ENCODE results near the gene RAX2. TPM values are rescaled to one million over a fixed set of nuclear protein-coding genes. Genes with fewer than 3 reads are reported as not detected.
A peak's percentile ranks its signal among the peaks of the same experiment; 100 is the strongest.
"Not testable (repeated sequence)": the region's sequence is repeated elsewhere in the genome, so short reads cannot be mapped to it uniquely, and the experiment has no call there.

RAX2 gene
- not detected in 2 replicates for total RNA-seq (2014; rRNA removed; shearing (Covaris generic))

- no peak for DNase-seq (ENCODE audit: low spot score)
Measured at GRCh38 chr19:3771906-3772455, at the start of gene RAX2. Gene RAX2 (minus strand): TSS chr19:3772228. CDS start chr19:3771742, 486 bp downstream.

- no peak for DNase-seq (ENCODE audit: low spot score)
Measured at GRCh38 chr19:3821156-3821555, 49.1 kb upstream of the RAX2 start.

DNA sequence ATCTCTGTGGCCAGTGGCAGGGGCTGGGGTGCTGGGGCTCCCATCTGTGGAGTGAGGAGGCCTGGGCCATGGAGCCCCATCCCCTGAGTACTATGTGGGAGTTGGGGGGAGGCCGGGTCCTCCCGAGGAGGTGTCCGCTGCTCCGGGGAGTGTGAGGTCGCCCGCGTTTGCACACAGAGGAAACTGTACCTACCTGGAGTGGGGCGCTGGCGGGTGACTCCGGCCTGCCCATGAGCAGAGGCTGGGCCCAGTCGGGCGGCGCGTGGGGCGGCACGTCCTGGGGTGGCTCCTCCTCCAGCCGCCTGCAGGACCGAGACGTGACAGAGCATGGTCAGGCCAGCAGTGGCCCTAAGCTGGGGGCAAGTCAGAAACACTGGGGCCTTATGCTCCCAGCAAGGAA is 48.0 kb upstream of the RAX2 start:
- DNase-seq (ENCODE audit: low spot score): no peak

- no peak for DNase-seq (ENCODE audit: low spot score)
Measured at GRCh38 chr19:3818918-3819317, 46.9 kb upstream of the RAX2 start.

- peak; percentile 74 for DNase-seq (ENCODE audit: low spot score)
Measured at GRCh38 chr19:3818466-3818865, 46.4 kb upstream of the RAX2 start.

DNA sequence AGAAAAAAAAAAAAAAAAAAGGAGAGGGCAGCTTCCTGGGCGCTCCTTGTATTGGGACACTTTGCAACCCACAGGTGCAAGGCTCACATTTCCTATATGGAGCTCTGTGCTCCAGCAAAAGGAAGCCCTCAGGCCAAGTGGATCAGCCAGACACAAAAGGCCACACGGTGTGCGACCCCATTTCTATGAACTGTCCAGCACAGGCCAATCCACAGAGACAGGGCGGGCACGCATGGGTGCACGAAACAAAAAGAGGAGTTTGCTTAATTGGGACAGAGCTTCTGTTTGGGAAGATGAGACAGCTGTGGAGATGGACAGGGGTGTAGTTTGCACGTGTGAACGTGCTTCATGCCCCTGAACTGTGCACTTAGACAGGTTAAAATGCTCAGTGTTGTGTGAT is 45.7 kb upstream of the RAX2 start:
- DNase-seq (ENCODE audit: low spot score): no peak

GRCh38 chr19:3816566-3817218 is 44.7 kb upstream of the RAX2 start:
- no peak for DNase-seq (ENCODE audit: low spot score)

DNA sequence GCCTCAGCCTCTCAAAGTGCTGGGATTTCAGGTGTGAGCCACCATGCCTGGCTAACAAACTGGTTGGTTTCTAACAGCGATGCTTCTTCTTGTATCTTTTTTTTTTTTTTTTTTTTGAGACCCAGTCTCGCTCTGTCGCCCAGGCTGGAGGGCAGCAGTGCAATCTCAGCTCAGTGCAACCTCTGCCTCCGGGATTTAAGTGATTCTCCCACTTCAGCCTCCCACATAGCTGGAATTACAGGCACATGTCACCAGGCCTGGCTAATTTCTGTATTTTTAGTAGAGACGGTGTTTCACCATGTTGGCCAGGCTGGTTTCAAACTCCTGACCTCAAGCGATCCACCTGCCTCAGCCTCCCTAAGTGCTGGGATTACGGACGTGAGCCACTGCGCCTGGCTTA is 44.1 kb upstream of the RAX2 start:
- DNase-seq (ENCODE audit: low spot score): not testable (repeated sequence)

GRCh38 chr19:3814648-3815047 is 42.6 kb upstream of the RAX2 start:
- no peak for DNase-seq (ENCODE audit: low spot score)

DNA sequence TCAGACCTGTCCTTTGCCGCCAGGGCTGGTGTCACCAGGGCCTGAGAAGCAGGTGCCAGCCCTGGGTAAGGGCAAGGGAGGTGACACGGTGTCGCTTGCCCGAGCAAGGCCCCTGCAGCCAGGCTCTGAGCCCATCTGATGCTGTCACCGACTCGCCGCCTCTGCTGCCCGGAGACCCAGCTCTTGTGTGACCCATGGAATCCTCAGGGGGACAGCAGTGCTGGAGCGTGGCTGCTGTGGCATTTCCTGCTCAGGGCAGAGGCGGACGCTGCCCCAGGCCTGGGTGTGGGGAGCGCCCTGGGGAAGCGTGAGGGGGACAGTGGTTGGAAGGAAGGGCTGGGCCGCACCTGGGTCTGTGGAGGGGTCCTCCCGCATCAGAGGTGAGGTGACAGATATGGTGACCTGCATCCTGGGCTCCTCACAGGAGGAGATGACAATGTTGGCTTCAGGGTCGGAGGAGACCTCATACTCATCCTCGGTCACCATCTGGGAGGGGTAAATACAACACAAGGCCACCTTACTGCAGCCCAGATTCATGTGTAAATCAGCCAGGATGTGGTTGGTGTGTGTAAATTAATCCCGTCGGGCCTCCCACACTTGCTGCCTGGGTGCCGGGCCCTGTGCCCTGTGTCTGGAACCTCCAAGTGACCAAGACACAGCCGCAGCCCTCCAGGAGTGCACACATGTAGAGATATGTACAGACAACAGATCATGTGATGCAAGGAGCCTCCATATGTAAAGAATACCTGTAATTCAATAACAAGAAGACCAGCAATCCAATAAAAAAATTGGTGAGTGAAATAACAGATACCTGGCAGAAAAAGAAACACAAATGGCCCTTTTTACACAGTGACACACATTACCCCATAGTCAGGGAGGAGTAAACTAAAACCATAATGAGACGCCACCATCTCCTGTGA is 41.7 kb upstream of the RAX2 start:
- no peak for DNase-seq (ENCODE audit: low spot score)

DNA sequence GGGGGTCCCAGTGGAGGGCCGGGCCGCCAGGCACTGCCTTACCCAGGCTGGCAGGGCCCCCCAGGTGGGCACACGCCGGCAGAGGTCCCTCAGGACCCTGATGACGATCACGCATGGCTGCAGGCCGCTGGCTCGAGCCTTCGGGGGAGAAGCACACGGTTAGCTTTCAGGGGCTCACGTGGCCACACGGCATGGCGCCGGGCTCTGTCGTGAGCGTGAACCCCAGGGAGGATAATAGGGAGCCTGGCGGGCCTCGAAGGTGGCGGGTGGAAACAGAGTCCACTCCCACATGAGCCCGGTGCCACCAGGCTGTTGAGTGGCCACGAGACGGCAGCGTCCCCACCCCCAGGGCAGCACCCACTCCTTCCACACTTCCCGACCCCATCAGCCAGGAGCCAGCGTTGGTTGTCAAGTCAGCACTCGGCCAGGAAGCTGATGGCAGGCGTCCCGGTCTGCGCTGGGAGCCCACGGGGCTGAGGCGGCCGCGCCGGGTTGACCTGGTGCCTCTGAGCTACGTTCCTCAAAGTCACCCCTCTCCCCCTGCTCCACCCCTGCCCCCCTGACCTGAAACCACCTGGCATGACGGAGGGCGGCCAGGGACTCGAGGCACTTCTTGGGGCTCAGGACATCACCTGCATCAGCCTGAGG is 38.8 kb upstream of the RAX2 start:
- no peak for DNase-seq (ENCODE audit: low spot score)

DNA sequence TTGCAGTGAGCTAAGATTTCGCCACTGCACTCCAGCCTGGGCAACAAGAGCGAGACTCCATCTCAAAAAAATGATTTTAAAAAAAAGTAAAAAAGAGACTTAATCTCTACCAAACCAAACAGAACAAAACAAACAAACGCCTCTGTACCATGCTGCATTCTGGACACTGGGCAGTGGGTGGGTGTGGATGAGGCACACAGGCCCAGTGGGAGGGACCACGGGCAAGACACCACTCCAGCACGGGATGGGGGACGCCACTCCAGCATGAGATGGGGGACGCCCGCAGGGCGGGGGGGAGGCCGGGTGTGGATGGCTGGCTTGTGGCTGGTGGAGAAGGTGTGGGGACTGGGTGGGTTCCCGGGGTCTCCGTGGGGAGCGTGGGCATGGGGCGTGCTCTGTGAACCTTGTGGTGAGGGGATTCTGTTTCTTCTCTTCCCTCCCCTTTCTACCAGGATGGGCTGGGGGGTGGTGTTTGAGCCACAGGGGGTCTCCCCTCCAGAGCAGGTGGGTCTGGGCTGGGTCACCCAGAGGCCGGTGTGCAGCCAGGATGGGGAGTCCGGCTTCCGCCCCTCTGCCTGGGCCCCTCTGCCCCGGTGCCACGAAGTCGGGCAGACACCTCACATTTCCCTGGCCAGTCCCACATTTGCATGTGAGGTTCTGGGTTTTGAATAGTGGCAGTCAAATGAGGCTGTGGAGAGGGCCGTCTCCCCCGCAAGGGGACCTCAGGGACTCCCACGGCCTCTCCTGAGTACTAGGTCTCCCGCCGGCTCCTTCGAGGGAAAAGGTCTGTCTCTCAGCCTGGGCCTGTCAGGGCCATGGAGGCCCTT is 38.1 kb upstream of the RAX2 start:
- DNase-seq (ENCODE audit: low spot score): no peak

DNA sequence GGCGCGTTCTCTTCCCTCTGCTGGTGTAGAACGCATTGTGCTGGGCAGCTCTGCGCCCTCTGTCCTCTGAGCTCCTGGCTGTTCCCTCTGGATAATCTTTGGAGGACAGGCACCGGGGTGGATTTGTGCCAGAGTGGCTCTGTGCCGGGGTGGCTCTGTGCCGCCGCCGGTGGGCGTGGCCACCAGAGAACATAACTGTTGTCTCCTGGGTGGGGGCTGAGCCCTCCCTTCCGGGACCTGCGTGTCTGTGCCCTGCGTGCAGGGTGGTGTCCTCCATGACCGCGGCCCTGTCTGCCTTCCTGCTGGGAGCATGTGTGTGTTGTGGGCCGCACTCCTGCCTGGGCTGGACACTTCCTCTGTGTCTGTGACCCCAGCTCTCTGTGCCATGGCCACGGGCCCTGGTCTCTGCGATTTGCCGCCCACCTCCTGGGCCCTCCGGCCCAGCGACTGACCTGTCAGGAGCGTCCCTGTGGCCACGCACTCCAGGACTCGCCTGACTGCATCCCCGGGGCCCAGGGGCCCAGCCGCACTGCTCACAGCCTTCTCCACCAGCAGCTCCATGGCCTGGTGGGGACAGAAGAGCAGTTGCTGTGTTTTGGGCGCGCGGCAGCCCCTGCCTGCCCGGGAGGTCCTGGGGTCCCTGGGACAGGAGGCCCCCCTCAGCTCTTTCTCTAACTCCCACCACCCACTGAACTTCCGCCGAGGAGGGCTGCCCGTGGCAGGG is 36.6 kb upstream of the RAX2 start:
- DNase-seq (ENCODE audit: low spot score): no peak

DNA sequence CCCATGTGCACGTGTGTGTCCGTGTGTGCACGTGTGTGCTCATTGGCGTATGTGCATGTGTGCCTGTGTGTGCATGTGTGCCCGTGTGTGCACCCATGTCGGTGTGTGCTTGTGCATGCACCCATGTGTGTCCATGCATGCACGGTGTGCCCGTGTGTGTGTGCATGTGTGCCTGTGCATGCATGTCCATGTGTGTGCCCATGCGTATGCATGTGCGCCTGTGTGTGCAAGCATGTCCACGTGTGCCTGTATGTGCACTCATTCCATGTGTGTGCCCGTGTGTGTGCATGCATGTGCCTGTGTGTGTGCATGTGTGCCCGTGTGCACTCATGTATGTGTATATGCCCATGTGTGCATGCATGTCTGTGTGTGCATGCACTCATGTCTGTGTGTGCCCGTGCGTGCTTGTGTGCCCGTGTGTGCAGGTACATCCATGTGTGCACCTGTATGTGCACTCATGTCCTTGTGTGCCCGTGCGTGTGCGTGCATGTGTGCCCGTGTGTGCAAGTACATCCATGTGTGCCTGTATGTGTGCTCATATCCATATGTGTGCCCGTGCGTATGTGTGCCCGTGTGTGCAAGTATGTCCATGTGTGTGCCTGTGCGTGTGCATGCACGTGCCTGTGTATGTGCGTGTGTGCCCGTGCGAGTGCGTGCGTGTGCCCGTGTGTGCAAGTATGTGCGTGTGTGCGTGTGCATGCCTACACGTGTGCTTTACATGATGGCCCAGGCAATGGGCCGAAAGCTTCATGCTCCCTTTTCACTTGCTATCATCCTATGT is 35.7 kb upstream of the RAX2 start:
- DNase-seq (ENCODE audit: low spot score): no peak

- DNase-seq (ENCODE audit: low spot score): no peak
Measured at GRCh38 chr19:3807131-3807480, 35.1 kb upstream of the RAX2 start.

DNA sequence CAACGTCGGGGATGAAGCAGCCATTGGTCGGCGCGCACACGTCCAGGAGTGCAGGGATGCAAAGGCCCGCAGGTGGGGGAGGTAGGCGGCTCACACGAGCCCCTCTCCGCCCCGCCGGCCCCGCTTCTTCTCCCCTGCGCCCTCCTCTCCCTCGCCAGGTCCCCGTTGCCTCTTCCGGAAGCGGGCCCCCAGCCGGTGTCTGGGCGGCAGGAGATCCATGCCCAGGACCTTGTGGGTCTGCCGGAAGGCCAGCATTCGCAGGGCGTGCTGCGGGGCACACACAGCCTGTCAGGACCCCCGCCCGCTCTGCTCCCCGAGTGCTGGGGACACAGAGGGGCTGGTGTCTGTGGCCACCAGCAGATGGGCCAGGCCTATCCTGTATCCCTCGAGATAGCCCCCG is 33.8 kb upstream of the RAX2 start:
- DNase-seq (ENCODE audit: low spot score): no peak

DNA sequence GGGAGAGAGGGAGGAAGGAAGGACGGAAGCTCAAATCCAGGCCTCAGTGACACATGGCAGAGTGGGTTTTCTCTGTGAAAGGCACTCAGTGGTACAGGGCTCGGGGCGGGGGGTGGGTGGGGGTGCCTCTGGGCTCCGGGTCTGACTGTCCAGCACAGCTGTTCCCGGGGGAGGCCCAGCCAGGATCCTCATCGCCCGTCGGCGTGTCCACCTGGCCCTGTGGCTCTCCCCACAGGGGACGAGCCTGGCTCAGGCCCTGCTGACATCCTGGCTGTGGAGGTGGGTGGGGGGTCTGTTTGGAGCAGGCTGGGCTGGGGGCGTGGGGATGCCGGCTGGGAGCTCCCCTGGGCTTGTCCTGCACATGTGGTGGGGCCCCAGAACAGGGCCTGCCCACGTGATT is 32.4 kb upstream of the RAX2 start:
- no peak for DNase-seq (ENCODE audit: low spot score)

- DNase-seq (ENCODE audit: low spot score): no peak
Measured at GRCh38 chr19:3803986-3804385, 32.0 kb upstream of the RAX2 start.

- DNase-seq (ENCODE audit: low spot score): no peak
Measured at GRCh38 chr19:3803114-3803888, 31.3 kb upstream of the RAX2 start.

Measured in A172 (cell line).